Measurements from ENCODE around the gene PKP1. TPM values are rescaled to one million over a fixed set of nuclear protein-coding genes. Genes with fewer than 3 reads are reported as not detected.

Gene PKP1
- total RNA-seq, 1 experiment from 2014 or later, result not detected

DNA sequence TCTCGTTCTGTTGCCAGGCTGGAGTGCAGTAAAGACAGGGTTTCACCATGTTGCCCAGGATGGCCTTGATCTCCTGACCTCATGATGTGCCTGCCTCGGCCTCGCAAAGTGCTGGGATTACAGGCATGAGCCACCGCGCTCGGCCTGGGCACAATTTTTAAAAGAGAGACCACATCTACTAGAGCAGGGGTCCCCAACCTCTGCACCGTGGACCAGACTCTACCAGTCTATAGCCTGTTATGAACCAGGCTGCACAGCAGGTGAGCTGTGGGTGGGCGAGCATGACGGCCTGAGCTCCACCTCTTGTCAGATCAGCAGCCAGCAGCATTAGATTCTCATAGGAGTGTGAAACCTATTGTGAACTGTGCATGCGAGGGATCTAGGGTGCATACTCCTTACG, 73.4 kb downstream of the PKP1 start:
- no peaks in the 10 kb centered on the region for H3K9me3 ChIP-seq
- no peak overlapping the region for H3K4me3 Mint-ChIP-seq (ENCODE audit: unreplicated experiment)
- H3K4me3 ChIP-seq (ENCODE audit: low read depth, low read length), result no peak overlapping the region
- TF ChIP-seq CTCF (IDR thresholded peaks at IDR 0.05; ENCODE audit: insufficient read depth in 1 of 2, low read depth in 1 of 2, low read length in 1 of 2, severe bottlenecking in 1 of 2, unreplicated experiment in 1 of 2), result no peak
- BruUV-seq (replicated peaks), result no TSS peak
- peaks cover 6% of the 10 kb centered on the region for H3K27me3 Mint-ChIP-seq (ENCODE audit: insufficient read depth, unreplicated experiment)
- no peaks in the 10 kb centered on the region for H3K27me3 ChIP-seq (replicated peaks; ENCODE audit: control insufficient read depth, insufficient read depth, low read length)
- no peaks in the 10 kb centered on the region for H3K4me1 Mint-ChIP-seq (ENCODE audit: low read depth, unreplicated experiment)
- intact Hi-C loops (cut with micrococcal nuclease; ENCODE audit: unreplicated experiment), result no loop called here
- H3K27ac Mint-ChIP-seq (ENCODE audit: unreplicated experiment), result no peak overlapping the region
- DNase-seq, result no peak
- ChIA-PET POLR2A (no interaction called here), CTCF (interaction anchor here (1.3 kb wide), 1 partner anchor 9 kb away, joined by 3 read pairs; no protein-coding TSS in a partner anchor)
- no peaks in the 10 kb centered on the region for H3K36me3 Mint-ChIP-seq (ENCODE audit: insufficient read depth, unreplicated experiment)
- no peaks in the 10 kb centered on the region for H3K36me3 ChIP-seq (ENCODE audit: control insufficient read depth, insufficient read depth, low read length)
- no peaks in the 10 kb centered on the region for H3K4me1 ChIP-seq
- no peaks in the 10 kb centered on the region for H3K9me3 Mint-ChIP-seq (ENCODE audit: unreplicated experiment)

DNA sequence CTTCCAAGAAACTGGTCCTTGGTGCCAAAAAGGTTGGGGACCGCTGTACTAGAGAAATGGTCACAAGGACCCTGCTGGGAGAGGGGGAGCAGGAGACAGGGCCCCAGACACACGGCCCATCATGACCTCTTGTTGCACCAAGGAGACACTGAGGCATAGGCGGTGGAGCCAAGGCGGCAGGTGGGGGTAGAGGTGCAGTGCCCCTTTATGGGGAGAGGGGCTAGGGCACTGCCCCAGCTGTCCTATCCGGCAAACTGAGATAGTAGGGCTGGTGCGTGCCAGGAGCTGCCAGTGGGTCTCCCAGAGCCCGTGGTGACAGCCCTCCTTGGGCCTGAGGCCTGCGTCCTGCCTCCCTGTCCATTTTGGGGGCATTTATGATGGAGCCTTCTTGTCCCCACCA, 73.9 kb downstream of the PKP1 start:
- no peak for DNase-seq
- Mint-ChIP-seq H3K36me3 (ENCODE audit: insufficient read depth, unreplicated experiment) (no peaks in the 10 kb centered on the region), H3K4me3 (ENCODE audit: unreplicated experiment) (no peak overlapping the region), H3K9me3 (ENCODE audit: unreplicated experiment) (no peaks in the 10 kb centered on the region), H3K27me3 (ENCODE audit: insufficient read depth, unreplicated experiment) (peaks cover 7% of the 10 kb centered on the region), H3K4me1 (ENCODE audit: low read depth, unreplicated experiment) (no peaks in the 10 kb centered on the region), H3K27ac (ENCODE audit: unreplicated experiment) (no peak overlapping the region)
- no TSS peak for BruUV-seq (replicated peaks)
- CTCF ChIA-PET, result interaction anchor here (1.3 kb wide), 1 partner anchor 9 kb away, joined by 3 read pairs; no protein-coding TSS in a partner anchor
- H3K36me3 ChIP-seq (ENCODE audit: control insufficient read depth, insufficient read depth, low read length), result no peaks in the 10 kb centered on the region
- no peak overlapping the region for H3K4me3 ChIP-seq (ENCODE audit: low read depth, low read length)
- no peak for TF ChIP-seq CTCF (IDR thresholded peaks at IDR 0.05; ENCODE audit: insufficient read depth in 1 of 2, low read depth in 1 of 2, low read length in 1 of 2, severe bottlenecking in 1 of 2, unreplicated experiment in 1 of 2)
- intact Hi-C loops (cut with micrococcal nuclease; ENCODE audit: unreplicated experiment), result no loop called here
- POLR2A ChIA-PET, result no interaction called here
- no peaks in the 10 kb centered on the region for H3K9me3 ChIP-seq
- no peaks in the 10 kb centered on the region for H3K4me1 ChIP-seq
- H3K27me3 ChIP-seq (replicated peaks; ENCODE audit: control insufficient read depth, insufficient read depth, low read length), result no peaks in the 10 kb centered on the region

GRCh38 chr1:201357636-201358348, 74.5 kb downstream of the PKP1 start:
- H3K9me3 ChIP-seq, result no peaks in the 10 kb centered on the region
- Mint-ChIP-seq H3K4me3 (ENCODE audit: unreplicated experiment) (no peak overlapping the region), H3K4me1 (ENCODE audit: low read depth, unreplicated experiment) (no peaks in the 10 kb centered on the region), H3K27ac (ENCODE audit: unreplicated experiment) (no peak overlapping the region), H3K9me3 (ENCODE audit: unreplicated experiment) (no peaks in the 10 kb centered on the region), H3K36me3 (ENCODE audit: insufficient read depth, unreplicated experiment) (no peaks in the 10 kb centered on the region), H3K27me3 (ENCODE audit: insufficient read depth, unreplicated experiment) (peaks cover 9% of the 10 kb centered on the region)
- no TSS peak for BruUV-seq (replicated peaks)
- H3K4me3 ChIP-seq (ENCODE audit: low read depth, low read length), result no peak overlapping the region
- intact Hi-C loops (cut with micrococcal nuclease; ENCODE audit: unreplicated experiment), result no loop called here
- TF ChIP-seq CTCF (IDR thresholded peaks at IDR 0.05; ENCODE audit: insufficient read depth in 1 of 2, low read depth in 1 of 2, low read length in 1 of 2, severe bottlenecking in 1 of 2, unreplicated experiment in 1 of 2), result no peak
- H3K27me3 ChIP-seq (replicated peaks; ENCODE audit: control insufficient read depth, insufficient read depth, low read length), result no peaks in the 10 kb centered on the region
- ChIA-PET CTCF (interaction anchor here (0.7 kb wide), 1 partner anchor 11 kb away, joined by 3 read pairs; no protein-coding TSS in a partner anchor), POLR2A (no interaction called here)
- DNase-seq, result no peak
- H3K4me1 ChIP-seq, result no peaks in the 10 kb centered on the region
- no peaks in the 10 kb centered on the region for H3K36me3 ChIP-seq (ENCODE audit: control insufficient read depth, insufficient read depth, low read length)
